GM19372 (cell line): Measurements from ENCODE around the gene ID2.
"Not testable (repeated sequence)": the region's sequence is repeated elsewhere in the genome, so short reads cannot be mapped to it uniquely, and the experiment has no call there.

ENCODE experiments used
- ATAC-seq: cut with Tn5 transposase; IDR thresholded peaks from one replicate; pipeline ENCODE4 v1.9.1; 2021; ENCODE audit warnings: mild to moderate bottlenecking, low read depth, moderate library complexity; ENCODE audit not compliant: unreplicated experiment

ID2 gene

DNA sequence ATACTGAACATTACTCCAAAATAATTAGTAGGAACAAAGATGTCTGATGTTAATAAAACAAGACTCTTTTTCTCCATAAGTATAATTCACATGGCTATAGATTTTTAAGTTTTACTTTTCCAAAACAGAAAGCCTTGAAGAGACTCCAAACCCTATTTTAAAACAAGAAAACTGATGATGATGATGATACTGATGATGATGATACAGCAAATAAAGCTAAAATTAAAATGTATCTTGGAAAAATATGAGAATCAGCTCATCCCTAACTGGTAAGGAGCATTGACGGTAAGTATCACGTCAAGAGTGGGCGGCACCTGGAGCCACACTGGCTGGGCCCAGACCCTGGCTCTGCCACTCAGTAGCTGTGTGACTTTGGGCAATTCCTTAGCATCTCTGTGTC is 39.6 kb downstream of the ID2 start:
- no peak for ATAC-seq

DNA sequence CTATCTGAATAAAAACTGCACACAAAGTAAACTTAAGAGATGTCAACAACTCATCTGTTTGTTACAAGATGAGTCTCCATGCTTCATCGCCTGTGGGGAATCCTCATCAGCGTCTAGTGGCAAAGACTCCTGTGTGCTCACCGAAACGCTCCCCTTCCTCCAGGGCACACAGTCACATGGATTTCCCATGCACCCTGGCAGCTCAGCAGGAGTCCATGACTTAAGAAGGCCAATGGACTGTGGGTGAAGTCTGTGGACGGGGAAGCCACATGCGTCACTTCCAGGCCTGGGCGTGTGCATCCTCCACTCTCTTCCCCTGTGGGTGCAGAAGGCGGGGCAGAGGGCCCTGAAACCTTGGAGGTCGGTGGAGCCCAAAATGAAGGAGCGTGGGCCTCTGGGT is 41.1 kb downstream of the ID2 start:
- ATAC-seq, result no peak

DNA sequence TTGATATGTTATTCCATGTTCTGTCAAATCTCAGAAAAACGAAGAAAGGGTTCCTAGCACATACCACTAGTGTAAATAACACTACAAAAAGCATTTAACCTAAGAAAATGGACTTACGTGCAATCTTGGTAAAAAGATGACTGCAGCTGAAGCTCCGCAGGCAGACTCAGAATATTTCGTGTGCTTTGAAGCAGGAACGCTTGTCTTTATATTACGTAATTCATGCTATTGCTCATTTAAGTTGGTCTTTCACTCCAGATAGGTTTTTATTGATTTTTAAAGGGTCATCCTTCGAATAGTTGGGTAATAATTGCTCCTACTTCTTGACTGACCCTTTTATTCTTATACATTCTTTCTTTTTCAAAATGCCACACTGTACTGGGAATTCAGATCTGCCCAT is 44.0 kb downstream of the ID2 start:
- no peak for ATAC-seq

DNA sequence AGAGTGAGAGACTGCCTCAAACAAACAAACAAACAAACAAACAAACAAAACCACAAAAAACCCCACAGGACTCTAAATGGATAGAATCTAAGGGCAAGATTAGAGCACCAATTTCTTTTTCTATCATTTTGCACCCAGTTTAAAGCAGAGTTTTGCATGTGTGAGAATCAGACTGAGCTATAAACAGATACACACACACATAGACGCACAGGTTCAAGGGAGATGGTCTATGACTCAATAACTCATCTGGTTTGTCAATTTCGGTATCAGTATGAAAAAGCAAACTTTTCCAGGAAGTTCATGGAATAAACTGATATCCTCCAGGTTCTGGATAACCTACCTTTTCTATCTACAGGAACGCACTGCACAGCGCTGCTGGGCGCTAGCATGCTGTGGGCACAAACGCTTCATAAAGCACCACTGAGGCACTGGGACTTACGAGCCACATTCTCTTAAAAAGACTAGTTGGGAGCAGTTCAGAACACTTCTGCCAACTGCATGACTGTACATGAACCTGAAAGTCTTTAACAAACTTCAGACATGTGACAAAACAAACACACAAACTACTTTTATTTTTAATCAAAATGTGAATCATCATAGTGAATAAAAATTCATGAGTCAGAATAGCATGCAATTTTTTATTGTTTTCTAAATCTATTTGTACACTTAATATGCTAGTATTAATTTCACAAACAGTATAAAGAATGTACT is 46.6 kb downstream of the ID2 start:
- ATAC-seq, result no peak

DNA sequence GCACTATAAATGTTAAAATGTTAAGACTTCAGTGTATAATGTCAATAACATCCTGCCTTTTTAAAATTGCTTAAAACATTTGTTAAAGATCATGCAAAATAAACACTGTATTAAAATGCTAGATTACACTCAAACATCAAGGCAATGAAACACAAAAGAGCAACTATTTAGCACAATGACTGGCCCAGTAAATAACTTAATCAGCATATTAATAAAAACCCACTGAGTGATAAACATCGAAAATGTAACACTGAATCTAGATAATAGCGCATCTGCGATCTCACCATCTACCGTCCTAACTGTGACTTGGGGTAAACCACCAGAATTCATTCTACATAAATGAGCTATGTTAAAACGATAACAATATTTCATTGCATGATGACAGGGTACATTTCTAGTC is 47.2 kb downstream of the ID2 start:
- not testable (repeated sequence) for ATAC-seq

DNA sequence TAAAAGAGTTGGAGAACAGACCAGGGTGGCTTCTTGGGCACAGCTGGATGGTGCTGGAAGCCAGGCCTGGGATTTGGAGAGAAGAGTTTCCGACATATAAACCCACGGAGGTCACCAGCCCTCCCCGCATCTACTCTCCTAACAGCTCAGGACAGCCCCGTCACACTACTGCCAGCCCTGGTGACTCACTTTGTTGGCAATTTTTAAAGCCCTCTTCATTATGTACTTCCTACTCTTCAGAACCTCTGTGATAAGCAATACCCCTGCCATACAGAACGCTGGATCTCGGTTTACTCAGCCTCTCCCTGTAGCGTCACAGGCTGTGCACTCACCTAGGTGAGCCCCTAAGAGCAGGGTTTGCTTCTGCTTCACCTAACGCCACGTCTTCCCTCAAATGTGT is 48.1 kb downstream of the ID2 start:
- ATAC-seq, result no peak

DNA sequence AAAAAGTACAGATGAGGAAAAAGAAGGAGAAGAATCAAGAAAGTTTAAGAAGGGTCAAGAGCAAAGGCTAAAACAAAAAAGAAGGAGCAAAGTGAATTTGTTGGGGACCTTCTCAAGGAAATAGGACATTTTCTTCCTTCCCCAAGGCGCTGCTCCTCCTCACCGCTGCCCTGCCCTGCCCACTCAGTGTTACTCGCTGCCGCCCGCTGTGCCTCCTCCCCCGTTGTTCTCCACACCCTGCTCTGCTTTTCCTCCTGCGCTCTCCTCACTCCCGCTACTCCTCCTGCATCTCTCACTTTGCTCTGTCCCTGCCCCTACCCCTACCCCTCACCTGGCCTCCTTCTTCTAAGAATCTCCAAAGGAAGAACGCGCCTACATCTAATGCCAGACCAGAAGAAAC is 50.7 kb downstream of the ID2 start:
- ATAC-seq, result no peak
